HG02938 (cell line): ENCODE data around the gene FAM193B.

ENCODE experiments used
- ATAC-seq: cut with Tn5 transposase; IDR thresholded peaks from one replicate; pipeline ENCODE4 v1.9.1; 2021; ENCODE audit warnings: mild to moderate bottlenecking, moderate library complexity; ENCODE audit not compliant: unreplicated experiment

The FAM193B gene

DNA sequence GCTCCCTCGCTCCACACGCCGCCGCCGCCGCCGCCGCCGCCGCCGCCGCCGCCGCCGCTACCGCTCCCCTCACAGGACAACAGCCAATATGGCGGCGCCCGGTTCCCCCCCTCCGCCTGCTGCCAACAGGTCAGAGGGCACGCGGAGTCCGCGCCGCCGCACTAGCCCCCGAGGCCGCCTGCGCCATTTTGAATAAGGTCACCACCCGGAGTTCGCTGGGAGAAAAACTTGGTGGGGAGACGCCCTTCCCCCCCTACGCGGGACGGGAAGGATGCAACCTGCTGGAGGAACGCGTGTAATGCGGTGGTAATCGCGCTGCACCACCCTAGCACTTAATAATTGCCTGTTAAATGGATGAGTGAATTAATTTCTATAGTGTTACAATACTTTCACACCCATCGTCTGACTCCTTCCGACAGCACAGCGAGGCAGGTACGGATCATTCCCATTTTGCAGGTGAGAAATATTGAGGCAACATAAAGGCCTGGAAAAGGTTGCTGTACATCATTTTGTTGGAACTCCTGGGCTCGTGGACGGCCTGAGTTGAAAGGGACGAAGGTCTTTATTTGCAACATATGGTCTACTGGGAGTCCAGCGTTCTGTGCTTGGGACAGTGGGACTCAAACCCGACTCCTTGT lies at the start of gene FAM193B:
Gene FAM193B, minus strand, starts transcription at position 90 of the 638 bp plus-strand sequence. CDS start 105 bp downstream, outside the sequence.
- peak; percentile 83 for ATAC-seq

DNA sequence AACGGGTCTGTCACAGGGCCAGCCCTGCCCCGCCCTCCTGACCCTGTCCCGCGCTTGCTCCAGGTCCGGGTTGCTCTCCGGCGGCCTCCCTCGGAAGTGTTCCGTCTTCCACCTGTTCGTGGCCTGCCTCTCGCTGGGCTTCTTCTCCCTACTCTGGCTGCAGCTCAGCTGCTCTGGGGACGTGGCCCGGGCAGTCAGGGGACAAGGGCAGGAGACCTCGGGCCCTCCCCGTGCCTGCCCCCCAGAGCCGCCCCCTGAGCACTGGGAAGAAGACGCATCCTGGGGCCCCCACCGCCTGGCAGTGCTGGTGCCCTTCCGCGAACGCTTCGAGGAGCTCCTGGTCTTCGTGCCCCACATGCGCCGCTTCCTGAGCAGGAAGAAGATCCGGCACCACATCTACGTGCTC lies 49.8 kb upstream of the FAM193B start:
- no peak for ATAC-seq

DNA sequence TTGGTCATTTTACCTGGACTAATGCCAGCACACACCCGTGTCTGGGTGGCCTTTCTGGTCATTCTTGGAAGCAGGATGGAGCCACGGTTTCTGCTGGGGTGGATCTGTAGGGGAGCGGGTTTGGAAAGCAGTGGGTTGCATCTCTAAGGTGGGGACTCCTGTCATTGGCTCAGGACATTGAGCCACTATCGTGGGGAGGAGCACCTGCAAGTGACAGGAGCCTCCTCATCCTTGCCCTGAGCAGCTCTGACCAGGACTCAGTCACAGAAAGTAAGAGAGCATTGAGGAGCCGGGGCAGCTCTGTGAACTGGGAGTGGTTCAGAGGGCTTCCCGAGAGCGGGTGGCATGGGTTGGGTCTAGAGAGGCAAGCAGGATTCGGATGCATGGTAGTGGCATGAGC lies 49.3 kb upstream of the FAM193B start:
- ATAC-seq = no peak

DNA sequence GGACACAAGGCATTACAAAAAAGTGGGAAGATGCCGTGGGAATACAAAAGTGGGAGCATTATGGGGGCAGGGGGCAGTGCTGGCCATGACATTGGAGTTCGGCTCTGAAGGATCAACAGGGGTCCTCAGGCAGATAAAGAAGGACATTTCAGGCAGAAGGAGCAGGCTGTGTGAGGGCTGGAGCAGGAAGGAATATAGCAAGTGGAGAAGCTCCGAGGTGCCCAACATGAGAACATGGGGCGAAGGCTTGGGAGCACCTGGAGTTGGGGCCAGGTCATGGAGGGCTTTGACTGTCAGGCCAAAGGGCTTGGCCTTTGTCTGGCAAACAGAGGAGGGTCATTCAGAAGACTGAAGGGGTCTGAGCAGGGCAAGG lies 48.1 kb upstream of the FAM193B start:
- ATAC-seq = no peak

DNA sequence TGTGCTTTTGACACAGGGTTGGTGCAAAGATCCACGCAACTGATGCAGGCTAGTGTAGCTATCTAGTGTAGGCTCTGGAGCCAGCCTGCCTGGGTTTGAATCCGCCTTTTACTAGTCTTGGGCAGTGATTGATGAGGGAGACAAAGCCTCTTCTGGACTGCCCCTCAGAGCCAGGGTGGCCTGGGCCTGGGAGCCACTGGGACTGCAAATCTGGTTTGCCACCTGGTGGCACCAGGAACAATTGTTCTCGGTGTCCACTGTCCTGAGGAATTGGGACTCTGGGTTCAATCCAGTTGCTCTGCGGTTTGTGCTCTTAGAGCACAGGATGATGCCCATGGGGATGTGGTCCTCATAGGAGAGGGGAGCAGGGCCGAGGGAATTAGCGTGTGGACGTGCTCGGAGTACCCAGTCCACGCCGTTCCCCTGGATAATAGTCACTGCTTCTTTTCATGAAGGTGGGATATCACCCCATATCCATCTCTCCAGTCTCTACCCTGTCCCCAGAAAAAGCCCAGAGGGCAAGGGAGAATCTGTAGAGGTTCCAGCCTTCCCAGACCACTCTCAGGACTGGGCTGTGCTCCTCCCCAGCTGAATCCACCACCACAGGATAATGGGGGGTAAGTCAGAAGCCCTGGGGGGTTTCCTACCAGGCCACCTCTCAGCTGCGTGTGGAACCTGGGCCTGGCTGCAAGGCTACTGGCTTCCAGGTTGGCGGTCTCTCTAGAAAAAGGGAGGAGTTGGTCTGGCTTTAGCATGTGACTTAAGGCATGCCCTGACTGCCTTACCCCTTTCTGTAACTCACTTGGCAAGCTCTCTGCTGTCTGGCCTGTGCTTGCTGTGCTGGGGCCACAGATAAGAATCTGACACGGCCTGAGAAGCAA lies 47.5 kb upstream of the FAM193B start:
- no peak for ATAC-seq

DNA sequence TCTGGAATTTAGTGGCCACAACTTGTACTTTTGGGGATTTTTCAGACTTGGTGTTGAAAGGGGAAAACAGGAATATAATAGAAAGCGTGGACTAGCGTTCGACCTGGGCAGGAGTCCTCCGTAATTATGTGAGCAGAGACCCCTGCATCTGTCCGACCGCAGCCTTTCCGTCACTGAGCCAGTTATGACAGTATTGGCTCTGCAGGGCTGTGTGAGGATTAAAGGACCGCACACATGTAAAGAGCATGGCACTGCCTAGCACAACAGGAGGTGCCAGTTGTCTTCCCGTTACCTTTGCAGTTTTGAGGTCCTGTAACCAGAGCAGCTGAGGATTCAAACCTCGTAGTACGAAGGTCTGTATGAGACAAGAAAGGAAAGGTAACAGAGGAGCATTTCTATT lies 46.8 kb upstream of the FAM193B start:
- no peak for ATAC-seq

DNA sequence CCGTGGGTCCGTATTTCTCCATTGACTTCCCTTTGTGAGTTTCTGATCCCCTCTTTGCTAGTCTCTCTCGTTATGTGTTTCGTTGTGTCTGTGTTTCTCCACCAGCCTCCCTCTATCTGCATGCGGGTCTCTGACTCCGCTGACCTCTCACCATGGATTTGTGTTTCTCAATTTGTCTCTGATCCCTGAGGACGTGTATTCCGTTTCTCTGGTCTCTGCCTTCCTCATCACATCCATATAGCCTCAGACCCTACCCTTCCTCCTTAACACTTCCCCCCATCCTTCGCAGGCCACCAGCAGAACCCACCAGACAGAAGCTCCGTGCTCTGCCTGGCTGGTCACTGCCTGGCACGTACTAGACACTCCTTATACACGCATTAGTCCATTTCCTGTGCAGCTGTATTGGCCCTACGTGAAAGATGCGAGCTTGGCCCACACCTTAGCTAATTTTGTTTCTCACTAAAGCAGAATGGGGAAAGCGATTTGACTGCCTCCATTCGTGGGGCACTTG lies 46.2 kb upstream of the FAM193B start:
- ATAC-seq = peak; percentile 21

DNA sequence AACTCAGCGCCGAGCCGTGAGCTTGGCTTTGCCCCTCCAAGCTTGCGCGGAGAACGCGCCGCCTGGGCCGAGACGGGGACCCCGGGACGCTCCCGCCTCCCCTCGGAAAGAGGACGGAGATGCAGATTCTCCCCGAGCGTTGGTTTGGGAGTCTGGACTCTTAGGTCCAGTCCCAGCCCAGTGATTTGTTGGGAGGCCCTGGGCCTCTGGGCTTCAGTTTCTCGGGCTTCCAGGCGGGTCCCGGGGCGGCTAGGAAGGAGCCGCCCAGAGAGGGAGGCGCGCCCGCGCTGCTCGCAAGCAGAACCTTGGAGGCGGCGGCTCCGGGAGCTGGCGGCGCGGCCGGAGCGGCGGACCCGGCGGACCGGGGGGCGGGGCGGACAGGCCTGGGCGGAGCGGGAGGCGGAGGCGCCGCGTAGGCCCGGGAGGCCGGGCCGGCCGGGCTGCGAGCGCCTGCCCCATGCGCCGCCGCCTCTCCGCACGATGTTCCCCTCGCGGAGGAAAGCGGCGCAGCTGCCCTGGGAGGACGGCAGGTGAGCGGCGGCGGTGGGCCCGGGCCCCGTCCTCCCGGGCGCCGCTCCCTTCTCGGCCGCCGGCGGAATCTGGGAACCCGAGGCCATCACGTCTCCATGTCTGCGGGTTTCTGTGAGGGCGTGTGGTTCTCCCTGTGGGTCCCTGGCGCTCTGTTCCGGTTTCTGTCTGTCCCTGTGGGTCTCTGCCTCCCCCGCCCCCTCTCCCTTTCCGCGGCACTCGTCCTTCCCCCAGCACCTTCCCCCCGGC lies 45.6 kb upstream of the FAM193B start, which contains the start of gene B4GALT7:
Gene B4GALT7, plus strand, starts transcription at position 402 of the 777 bp plus-strand sequence. Its CDS starts 79 bp downstream, at position 481.
- peak; percentile 79 for ATAC-seq

DNA sequence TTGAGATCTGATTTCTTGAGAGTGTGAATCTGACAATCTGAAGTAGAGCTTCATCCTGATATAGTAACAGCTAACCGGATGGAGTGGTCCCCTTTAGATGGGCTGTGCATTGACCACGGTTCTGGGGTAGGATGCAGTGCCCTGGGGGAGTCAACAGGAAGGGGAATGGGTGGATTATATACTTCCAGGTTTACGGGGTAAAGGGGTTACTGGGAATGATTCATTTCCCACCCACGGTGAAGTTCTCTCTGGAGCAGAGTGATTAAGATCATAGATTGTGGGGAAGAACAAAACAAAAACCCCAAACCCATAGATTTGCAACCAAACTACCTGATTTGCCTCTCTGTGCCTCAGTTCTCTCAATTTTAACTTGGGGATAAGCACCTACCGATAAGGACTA lies 44.1 kb upstream of the FAM193B start:
- ATAC-seq = no peak

DNA sequence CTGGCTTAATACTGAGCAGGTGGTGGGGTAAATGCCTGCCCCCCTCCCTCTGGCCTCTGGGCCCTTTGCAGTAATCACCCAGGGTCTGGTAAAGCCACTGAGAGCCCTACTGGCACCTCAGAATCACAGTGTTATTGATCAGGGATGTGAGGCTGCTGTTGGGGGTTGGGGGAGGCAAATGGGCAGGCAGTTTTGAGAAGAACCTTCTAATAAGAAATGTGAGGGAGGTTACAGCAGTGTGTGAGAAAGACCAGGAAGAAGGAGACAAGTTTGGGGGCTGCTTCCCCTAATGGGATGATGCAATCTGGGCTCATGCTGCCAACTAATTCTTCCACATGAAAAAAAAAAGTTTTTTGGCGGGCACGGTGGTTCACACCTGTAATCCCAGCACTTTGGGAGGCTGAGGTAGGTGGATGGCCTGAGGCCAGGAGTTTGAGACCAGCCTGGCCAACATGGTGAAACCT lies 42.4 kb upstream of the FAM193B start:
- no peak for ATAC-seq

DNA sequence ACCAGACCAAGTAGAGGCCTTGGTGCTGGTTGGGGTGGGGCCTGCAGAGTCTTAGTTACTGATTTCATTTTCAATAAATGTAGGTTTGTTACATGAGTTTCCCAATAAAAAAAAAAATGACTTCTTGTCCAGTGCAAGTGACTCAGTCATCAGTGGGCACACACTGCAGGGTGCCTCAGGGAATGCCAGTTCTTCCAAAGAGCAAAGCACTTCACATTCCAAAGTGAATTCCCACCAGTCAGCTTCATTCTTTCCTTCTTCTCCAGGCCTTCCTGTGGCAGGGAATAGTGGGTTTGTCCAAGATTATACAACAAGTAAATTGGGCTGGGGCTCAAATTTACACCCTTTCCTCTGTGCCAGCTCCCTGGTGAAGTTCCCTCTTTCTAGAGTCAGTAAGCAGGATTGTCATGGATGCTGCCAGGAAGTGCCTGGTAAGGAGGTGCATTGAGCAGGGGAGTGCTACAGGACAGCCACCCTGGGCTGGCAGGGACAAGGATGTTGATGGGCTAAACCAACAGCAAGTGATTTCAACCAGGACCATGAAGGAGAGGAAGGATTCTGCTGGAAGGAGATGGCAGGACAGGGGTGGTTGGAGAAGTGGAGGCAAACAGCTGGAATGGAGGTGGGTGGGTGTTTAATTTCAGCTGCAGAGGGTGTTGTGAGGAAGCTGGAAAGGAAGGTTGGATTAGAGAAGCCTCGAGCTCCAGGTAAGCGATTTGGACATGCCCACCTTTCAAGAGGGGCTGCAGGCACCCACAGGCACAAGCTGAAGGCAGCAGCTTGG lies 41.8 kb upstream of the FAM193B start:
- no peak for ATAC-seq

DNA sequence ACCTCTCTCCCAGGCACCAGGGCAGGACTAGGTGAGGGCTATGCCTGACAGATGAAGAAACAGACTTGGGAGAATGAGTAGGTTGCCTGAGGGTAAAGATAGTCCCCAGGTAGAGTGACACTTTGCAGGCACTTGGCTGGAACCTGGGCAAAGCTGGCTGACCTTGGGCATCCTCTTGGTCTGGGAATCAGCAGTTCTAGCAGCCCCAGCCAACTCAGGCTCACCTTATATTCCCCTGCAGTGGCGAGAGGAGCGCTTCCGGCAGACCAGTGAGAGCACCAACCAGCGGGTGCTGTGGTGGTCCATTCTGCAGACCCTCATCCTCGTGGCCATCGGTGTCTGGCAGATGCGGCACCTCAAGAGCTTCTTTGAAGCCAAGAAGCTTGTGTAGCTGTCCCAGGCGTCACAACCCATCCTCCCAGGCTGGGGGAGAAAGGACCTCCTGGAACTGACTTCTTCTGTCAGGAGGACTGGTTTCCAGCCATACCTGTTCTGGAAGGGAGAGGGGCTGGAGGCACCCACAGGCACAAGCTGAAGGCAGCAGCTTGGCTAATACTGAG lies 40.7 kb upstream of the FAM193B start:
- ATAC-seq = no peak

DNA sequence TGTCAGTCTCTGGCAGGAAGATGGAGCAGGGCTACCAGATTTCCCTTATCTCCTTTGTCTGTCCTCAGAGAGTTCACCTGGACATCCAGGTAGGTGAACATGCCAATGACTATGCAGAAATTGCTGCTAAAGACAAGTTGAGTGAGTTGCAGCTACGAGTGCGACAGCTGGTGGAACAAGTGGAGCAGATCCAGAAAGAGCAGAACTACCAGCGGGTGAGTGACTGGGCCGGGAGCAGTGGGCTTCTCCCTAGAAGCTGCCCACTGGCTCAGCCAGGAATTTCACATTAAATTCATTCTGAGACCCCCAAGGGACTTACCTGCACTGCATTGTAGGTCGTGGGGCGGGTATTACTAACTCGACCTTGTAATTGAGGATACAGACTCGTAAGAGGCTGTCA lies 39.7 kb upstream of the FAM193B start:
- ATAC-seq = no peak

DNA sequence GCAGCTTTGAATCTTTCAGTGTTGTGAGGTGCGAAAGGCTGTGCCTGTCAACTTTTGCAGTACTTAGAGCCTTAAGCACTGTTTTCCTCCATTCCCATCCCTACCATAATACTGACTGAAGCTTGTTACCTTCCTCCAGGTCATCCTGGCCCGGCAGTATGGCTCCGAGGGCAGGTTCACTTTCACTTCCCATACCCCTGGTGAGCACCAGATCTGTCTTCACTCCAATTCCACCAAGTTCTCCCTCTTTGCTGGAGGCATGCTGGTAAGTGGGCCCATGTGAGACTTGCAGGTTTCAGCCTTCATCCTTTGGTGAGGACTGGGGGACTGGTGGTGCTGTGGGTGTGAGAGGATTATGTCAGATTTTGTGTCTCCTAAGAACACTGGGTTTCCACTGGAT lies 39.1 kb upstream of the FAM193B start:
- no peak for ATAC-seq

DNA sequence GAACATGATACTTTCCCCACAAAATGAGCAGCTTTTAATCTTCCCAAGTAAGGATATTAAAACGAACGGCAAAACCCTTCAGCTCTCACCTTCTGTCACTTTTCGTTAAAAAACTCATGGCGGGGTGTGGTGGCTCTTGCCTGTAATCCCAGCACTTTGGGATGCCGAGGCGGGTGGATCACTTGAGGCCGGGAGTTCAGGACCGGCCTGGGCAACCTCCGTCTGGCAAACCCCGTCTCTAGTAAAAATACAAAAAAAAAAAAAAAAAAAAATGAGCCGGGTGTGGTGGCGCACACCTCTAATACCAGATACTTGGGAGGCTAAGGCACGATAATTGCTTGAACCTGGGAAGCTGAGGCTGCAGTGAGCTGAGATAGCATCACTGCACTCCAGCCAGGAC lies 38.5 kb upstream of the FAM193B start:
- no peak for ATAC-seq

DNA sequence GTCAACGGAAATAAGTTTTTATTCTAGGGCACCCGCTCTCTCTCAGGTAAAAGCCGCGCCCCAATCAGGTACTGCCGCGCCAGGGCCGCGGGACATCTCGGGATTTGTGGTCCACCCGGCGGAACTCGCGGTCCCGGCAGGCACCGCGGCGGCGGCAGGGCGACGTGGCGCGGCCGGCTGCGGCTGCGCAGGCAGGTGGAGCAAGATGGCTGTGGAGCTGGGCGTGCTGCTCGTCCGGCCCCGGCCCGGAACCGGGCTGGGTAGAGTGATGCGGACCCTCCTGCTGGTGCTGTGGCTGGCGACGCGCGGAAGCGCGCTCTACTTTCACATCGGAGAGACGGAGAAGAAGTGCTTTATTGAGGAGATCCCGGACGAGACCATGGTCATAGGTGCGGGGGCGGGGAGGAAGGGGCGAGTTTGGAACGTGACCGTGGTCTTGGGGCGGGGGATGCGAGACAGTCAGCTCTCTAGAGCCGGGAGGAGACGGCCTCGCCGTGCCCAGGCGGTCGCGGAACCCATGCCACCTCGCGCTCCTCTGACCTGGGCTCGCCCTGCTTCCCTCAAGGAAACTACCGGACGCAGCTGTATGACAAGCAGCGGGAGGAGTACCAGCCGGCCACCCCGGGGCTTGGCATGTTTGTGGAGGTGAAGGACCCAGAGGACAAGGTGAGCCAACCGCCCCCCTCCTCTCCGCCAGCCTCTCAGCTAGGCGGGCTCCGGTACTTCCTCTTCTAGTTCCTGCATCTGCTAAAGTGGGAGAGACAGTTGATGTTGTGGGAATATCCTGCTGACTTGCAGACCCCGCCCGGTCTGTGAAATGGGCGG lies 37.9 kb upstream of the FAM193B start, which contains the start of gene TMED9:
Gene TMED9, plus strand, starts transcription at position 194 of the 825 bp plus-strand sequence. Its CDS starts 12 bp downstream, at position 206.
- peak; percentile 86 for ATAC-seq

DNA sequence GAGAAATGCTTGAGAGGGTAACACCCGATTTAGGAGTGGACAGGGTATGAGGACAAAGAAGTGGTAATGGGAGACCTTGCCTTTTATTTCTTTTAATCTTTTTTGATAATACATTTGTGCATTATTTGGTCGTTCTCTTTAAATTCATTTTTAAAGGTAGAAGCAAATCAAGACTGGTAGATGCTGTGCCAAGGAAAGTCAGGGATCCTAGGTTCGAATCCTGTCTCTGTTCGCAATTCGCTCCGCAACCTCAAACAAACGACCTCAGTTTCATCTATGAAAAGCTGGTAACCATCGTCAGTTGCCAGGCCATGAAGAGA lies 37.3 kb upstream of the FAM193B start:
- no peak for ATAC-seq

DNA sequence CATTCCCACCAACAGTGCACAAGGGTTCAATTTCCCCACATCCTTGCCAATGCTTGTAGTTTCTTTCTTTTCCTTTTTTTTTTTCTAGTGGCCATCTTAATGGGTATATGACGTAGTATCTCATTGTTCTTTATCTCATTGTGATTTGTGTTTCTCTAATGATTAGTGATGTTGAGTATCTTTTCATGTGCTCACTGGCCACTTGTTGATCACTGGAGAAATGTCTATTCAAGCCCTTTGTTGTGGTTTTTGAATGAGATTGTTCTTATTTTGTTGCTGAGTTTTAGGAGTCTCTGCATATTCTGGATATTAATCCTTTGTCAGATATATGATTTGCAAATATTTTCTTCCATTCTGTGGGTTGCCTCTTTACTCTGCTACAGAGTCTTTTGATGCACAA lies 36.0 kb upstream of the FAM193B start:
- ATAC-seq = no peak

DNA sequence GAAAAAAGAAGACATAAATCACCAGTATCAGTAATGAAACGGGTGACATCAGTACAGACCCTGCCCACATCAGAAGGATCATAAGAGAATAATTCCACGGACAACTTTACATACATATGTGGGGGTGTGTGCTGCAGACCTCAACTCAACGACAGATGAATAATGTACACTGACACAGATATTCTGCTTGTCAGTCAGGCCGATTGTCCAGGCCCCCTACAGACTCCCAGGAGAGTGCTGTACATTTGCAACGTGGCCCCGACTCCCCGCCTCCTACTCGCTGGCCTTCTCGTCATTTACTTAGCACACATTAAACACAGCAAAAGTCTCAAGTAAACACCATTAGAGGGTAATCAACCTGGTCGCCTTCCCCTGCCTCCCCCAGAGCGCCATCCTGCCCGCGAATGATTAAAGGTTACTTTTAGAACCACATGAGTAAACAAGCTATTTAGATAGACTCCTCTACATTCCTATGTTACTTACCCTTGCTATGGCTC lies 34.1 kb upstream of the FAM193B start:
- ATAC-seq = no peak
